ENCODE measurements around the gene GRID1. TPM values are rescaled to one million over a fixed set of nuclear protein-coding genes. Genes with fewer than 3 reads are reported as not detected.

GRID1 gene
- total RNA-seq, 4 donors from 2014 or later: 0.03 to 2.7 (median 0.49) TPM

GRCh38 chr10:85598646-85599045 lies 767.9 kb downstream of the GRID1 start:
- intact Hi-C loops (cut with DNase I): no loop called here
- H3K27ac ChIP-seq: no peak overlapping the region
- 59 to 73% methylated on average over 4 to 6 of the region's 6 CpGs for WGBS, 2 donors
- no peaks in the 10 kb centered on the region for H3K9me3 ChIP-seq
- no peak for DNase-seq
- H3K27me3 ChIP-seq: no peaks in the 10 kb centered on the region
- TF ChIP-seq POLR2A (IDR thresholded peaks at IDR 0.05) (no peak), CTCF (IDR thresholded peaks at IDR 0.05) (no peak)
- H3K4me3 ChIP-seq: no peak overlapping the region
- no peaks in the 10 kb centered on the region for H3K4me1 ChIP-seq
- H3K36me3 ChIP-seq: no peaks in the 10 kb centered on the region

- 74 to 89% methylated on average over 5 of the region's 5 CpGs for WGBS, 2 donors
- Histone ChIP-seq H3K4me1 (no peaks in the 10 kb centered on the region), H3K4me3 (no peak overlapping the region), H3K27ac (no peak overlapping the region), H3K27me3 (no peaks in the 10 kb centered on the region), H3K9me3 (no peaks in the 10 kb centered on the region), H3K36me3 (no peaks in the 10 kb centered on the region)
- TF ChIP-seq CTCF (IDR thresholded peaks at IDR 0.05) (no peak), POLR2A (IDR thresholded peaks at IDR 0.05) (no peak)
- no peak for DNase-seq
- intact Hi-C loops (cut with DNase I): no loop called here
These were observed 769.6 kb downstream of the GRID1 start for GRCh38 chr10:85597006-85597405.

GRCh38 chr10:85596389-85596788 lies 770.2 kb downstream of the GRID1 start:
- 80 to 84% methylated on average over 2 of the region's 2 CpGs for WGBS, 2 donors
- DNase-seq: no peak

GRCh38 chr10:85594239-85594638 lies 772.4 kb downstream of the GRID1 start:
- Histone ChIP-seq H3K27ac (no peak overlapping the region), H3K9me3 (no peaks in the 10 kb centered on the region), H3K36me3 (no peaks in the 10 kb centered on the region), H3K27me3 (no peaks in the 10 kb centered on the region), H3K4me3 (no peak overlapping the region), H3K4me1 (no peaks in the 10 kb centered on the region)
- TF ChIP-seq CTCF (IDR thresholded peaks at IDR 0.05) (no peak), POLR2A (IDR thresholded peaks at IDR 0.05) (no peak)
- 33 to 51% methylated on average over 2 of the region's 3 CpGs for WGBS, 2 donors
- DNase-seq: no peak
- intact Hi-C loops (cut with DNase I): no loop called here

More at GRCh38 chr10:85596389-85596788, 770.2 kb downstream of the GRID1 start:
- no peaks in the 10 kb centered on the region for H3K4me1 ChIP-seq
- H3K4me3 ChIP-seq: no peak overlapping the region
- no peaks in the 10 kb centered on the region for H3K27me3 ChIP-seq
- no peaks in the 10 kb centered on the region for H3K36me3 ChIP-seq
- no peaks in the 10 kb centered on the region for H3K9me3 ChIP-seq
- TF ChIP-seq POLR2A (IDR thresholded peaks at IDR 0.05) (no peak), CTCF (IDR thresholded peaks at IDR 0.05) (no peak)
- intact Hi-C loops (cut with DNase I): no loop called here
- H3K27ac ChIP-seq: no peak overlapping the region

GRCh38 chr10:85593226-85593772 lies 773.3 kb downstream of the GRID1 start:
- intact Hi-C loops (cut with DNase I): no loop called here
- WGBS, 2 donors: 52 to 82% methylated on average over 3 to 4 of the region's 4 CpGs
- Histone ChIP-seq H3K27ac (no peak overlapping the region), H3K36me3 (no peaks in the 10 kb centered on the region), H3K4me1 (no peaks in the 10 kb centered on the region), H3K9me3 (no peaks in the 10 kb centered on the region), H3K4me3 (no peak overlapping the region), H3K27me3 (no peaks in the 10 kb centered on the region)
- no peak for DNase-seq
- TF ChIP-seq POLR2A (IDR thresholded peaks at IDR 0.05) (no peak), CTCF (IDR thresholded peaks at IDR 0.05) (no peak)

Data from esophagus squamous epithelium (tissue), 5 donors.